PC-9 (cell line): Measurements from ENCODE around the gene USP10. TPM values are rescaled to one million over a fixed set of nuclear protein-coding genes. Genes with fewer than 3 reads are reported as not detected.

ENCODE experiments used
- BruUV-seq: library from RNA; stranded (reverse); fragments of 400-500 nt; replicated peaks from 2 replicates; lab custom pipeline; 2021; lab: Mats Ljungman, UMichigan
- CTCF ChIA-PET: fragments of 300-600 bp; sonication (Branson Sonifier 250); formaldehyde crosslinking; loops from one replicate; lab custom pipeline; 2022; ENCODE audit warnings: antibody characterized with exemption; lab: Charles Lee
- POLR2A ChIA-PET: fragments of 300-600 bp; sonication (Branson Sonifier 250); formaldehyde crosslinking; loops from one replicate; lab custom pipeline; 2022; ENCODE audit warnings: antibody characterized with exemption; ENCODE audit not compliant: unreplicated experiment; lab: Charles Lee
- DNase-seq, 2 experiments: peaks; one replicate each; pipeline versions ENCODE4 v3.0.0 to v3.0.0-alpha.2; 2015 to 2022; ENCODE audit warnings: mixed read lengths in 1 of 2
- H2AFZ ChIP-seq: fragments of 200-600 bp; sonication (generic); 2 replicates; pipeline ENCODE4 v1.8.1; 2017; ENCODE audit warnings: antibody characterized with exemption
- H3F3A ChIP-seq: fragments of 200-600 bp; sonication (generic); 2 replicates; pipeline ENCODE4 v1.8.1; 2017; ENCODE audit warnings: antibody characterized with exemption, mild to moderate bottlenecking, low read depth; ENCODE audit not compliant: insufficient read depth
- H3K27ac ChIP-seq: fragments of 200-600 bp; sonication (generic); 2 replicates; pipeline ENCODE4 v1.6.1; 2016; ENCODE audit warnings: mixed run types
- H3K27me3 ChIP-seq: fragments of 200-600 bp; sonication (generic); 2 replicates; pipeline ENCODE4 v1.6.1; 2016; ENCODE audit warnings: low read depth, mixed run types; ENCODE audit not compliant: insufficient read depth
- H3K36me3 ChIP-seq: fragments of 200-600 bp; sonication (generic); 2 replicates; pipeline ENCODE4 v1.6.1; 2016; ENCODE audit warnings: low read depth, mixed run types
- H3K4me1 ChIP-seq: fragments of 200-600 bp; sonication (generic); replicated peaks from 2 replicates; pipeline ENCODE4 v1.6.1; 2016; ENCODE audit warnings: mixed run types; ENCODE audit not compliant: insufficient read depth
- H3K4me2 ChIP-seq: fragments of 200-600 bp; sonication (generic); 2 replicates; pipeline ENCODE4 v1.6.1; 2017; ENCODE audit warnings: mixed run types
- H3K4me3 ChIP-seq: fragments of 200-600 bp; sonication (generic); 2 replicates; pipeline ENCODE4 v1.6.1; 2016; ENCODE audit warnings: mixed run types
- H3K79me2 ChIP-seq: fragments of 200-600 bp; sonication (generic); 2 replicates; pipeline ENCODE4 v1.6.1; 2017; ENCODE audit warnings: low read depth, mixed run types
- H3K9me2 ChIP-seq: fragments of 200-600 bp; sonication (generic); 2 replicates; pipeline ENCODE4 v1.8.1; 2017; ENCODE audit warnings: mild to moderate bottlenecking; ENCODE audit not compliant: insufficient read depth
- H3K9me3 ChIP-seq: fragments of 200-600 bp; sonication (generic); 2 replicates; pipeline ENCODE4 v1.8.1; 2016; ENCODE audit warnings: low read depth; ENCODE audit not compliant: insufficient read depth
- H4K20me1 ChIP-seq: fragments of 200-600 bp; sonication (generic); 2 replicates; pipeline ENCODE4 v1.8.1; 2017; ENCODE audit not compliant: insufficient read depth
- EZH2 ChIP-seq: fragments of 200-600 bp; sonication (generic); IDR thresholded peaks from 2 replicates; pipeline ENCODE4 v1.8.0; 2017; ENCODE audit warnings: antibody characterized with exemption, low read depth
- intact Hi-C: fragments of 100-400 bp; cut with micrococcal nuclease; formaldehyde crosslinking; loops from one replicate; pipeline ENCODE4 v1.10.0; 2022; ENCODE audit not compliant: unreplicated experiment
- total RNA-seq: library from RNA; stranded (reverse); gene quantifications from 2 replicates; pipeline ENCODE4 v1.2.3, GENCODE V29; 2021
- TF ChIP-seq, protein P1 (sequence below): fragments of 200-600 bp; sonication (generic); conservative IDR thresholded peaks from 2 replicates; pipeline ENCODE4 v1.6.1; 2017; ENCODE audit warnings: mixed run types, antibody characterized with exemption, mild to moderate bottlenecking, moderate library complexity

USP10 gene
- total RNA-seq, 1 experiment from 2014 or later, result 109 TPM

GRCh38 chr16:84788920-84789391 is 89.2 kb downstream of the USP10 start:
- H3K4me2 ChIP-seq, result no peak overlapping the region
- no peaks in the 10 kb centered on the region for H3K9me3 ChIP-seq
- BruUV-seq, result no TSS peak
- no peak for DNase-seq
- no peaks in the 10 kb centered on the region for H3K9me2 ChIP-seq
- ChIA-PET CTCF (interaction anchor here (0.6 kb wide), 1 partner anchor 11 kb away, joined by 3 read pairs; no protein-coding TSS in a partner anchor), POLR2A (no interaction called here)
- peaks cover 26% of the 10 kb centered on the region for H3K4me1 ChIP-seq
- peaks cover 26% of the 10 kb centered on the region; the same call in 1 of the 2 replicates for H3F3A ChIP-seq
- H3K4me3 ChIP-seq, result no peak overlapping the region
- H3K27me3 ChIP-seq, result no peaks in the 10 kb centered on the region
- peaks cover 8% of the 10 kb centered on the region; the same call in 1 of the 2 replicates for H4K20me1 ChIP-seq
- no peak overlapping the region for H3K27ac ChIP-seq
- no peaks in the 10 kb centered on the region for H3K36me3 ChIP-seq
- TF ChIP-seq EZH2, result no peak
- TF ChIP-seq, protein P1, sequence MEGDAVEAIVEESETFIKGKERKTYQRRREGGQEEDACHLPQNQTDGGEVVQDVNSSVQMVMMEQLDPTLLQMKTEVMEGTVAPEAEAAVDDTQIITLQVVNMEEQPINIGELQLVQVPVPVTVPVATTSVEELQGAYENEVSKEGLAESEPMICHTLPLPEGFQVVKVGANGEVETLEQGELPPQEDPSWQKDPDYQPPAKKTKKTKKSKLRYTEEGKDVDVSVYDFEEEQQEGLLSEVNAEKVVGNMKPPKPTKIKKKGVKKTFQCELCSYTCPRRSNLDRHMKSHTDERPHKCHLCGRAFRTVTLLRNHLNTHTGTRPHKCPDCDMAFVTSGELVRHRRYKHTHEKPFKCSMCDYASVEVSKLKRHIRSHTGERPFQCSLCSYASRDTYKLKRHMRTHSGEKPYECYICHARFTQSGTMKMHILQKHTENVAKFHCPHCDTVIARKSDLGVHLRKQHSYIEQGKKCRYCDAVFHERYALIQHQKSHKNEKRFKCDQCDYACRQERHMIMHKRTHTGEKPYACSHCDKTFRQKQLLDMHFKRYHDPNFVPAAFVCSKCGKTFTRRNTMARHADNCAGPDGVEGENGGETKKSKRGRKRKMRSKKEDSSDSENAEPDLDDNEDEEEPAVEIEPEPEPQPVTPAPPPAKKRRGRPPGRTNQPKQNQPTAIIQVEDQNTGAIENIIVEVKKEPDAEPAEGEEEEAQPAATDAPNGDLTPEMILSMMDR, result no peak
- no peaks in the 10 kb centered on the region for H3K79me2 ChIP-seq
- intact Hi-C loops, result no loop called here
- H2AFZ ChIP-seq, result no peak overlapping the region

- TF ChIP-seq, protein P1, result no peak
- TF ChIP-seq EZH2, result no peak
- Histone ChIP-seq H3F3A (peaks cover 26% of the 10 kb centered on the region; the same call in 1 of the 2 replicates), H4K20me1 (peaks cover 8% of the 10 kb centered on the region; the same call in 1 of the 2 replicates), H3K4me1 (peaks cover 26% of the 10 kb centered on the region), H3K4me2 (no peak overlapping the region), H3K36me3 (no peaks in the 10 kb centered on the region), H3K79me2 (no peaks in the 10 kb centered on the region), H3K27ac (no peak overlapping the region), H3K27me3 (no peaks in the 10 kb centered on the region), H3K4me3 (no peak overlapping the region), H3K9me3 (no peaks in the 10 kb centered on the region), H3K9me2 (no peaks in the 10 kb centered on the region), H2AFZ (no peak overlapping the region)
- ChIA-PET POLR2A (no interaction called here), CTCF (no interaction called here)
- intact Hi-C loops, result no loop called here
- no TSS peak for BruUV-seq
- DNase-seq, result no peak
Measured at GRCh38 chr16:84789431-84789830, 89.6 kb downstream of the USP10 start.

DNA sequence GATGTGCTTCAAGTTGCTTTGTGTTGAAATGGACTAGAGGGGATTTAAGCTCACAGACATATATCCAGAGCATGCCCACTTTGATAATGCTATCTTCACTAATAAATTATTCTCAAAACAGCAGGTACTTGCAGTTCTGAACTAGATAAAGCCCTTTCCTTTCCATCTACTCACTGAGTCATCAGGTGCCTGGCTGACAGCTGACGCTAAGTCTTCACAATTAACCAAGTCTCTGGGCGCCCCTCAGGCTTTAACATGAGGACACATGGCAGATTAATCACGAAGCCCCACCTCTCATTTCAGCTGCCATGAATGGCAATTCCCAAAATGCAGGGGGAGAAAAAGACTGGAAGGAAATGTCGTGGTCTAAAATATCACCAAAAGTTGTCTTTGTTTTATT is 90.5 kb downstream of the USP10 start:
- CTCF ChIA-PET, result interaction anchor here (0.5 kb wide), 1 partner anchor 18 kb away, joined by 4 read pairs; no protein-coding TSS in a partner anchor
- TF ChIP-seq, protein P1, result no peak
- no peak overlapping the region for H3K4me2 ChIP-seq
- no peaks in the 10 kb centered on the region for H3K9me2 ChIP-seq
- H3K4me3 ChIP-seq, result no peak overlapping the region
- no peak overlapping the region for H3K27ac ChIP-seq
- no peaks in the 10 kb centered on the region for H3K79me2 ChIP-seq
- H2AFZ ChIP-seq, result no peak overlapping the region
- POLR2A ChIA-PET, result no interaction called here
- DNase-seq, result no peak
- intact Hi-C loops, result no loop called here
- no peaks in the 10 kb centered on the region for H3K9me3 ChIP-seq
- H3K36me3 ChIP-seq, result no peaks in the 10 kb centered on the region
- peaks cover 8% of the 10 kb centered on the region; the same call in 1 of the 2 replicates for H4K20me1 ChIP-seq
- no TSS peak for BruUV-seq
- peaks cover 23% of the 10 kb centered on the region; the same call in 1 of the 2 replicates for H3F3A ChIP-seq
- no peaks in the 10 kb centered on the region for H3K27me3 ChIP-seq
- H3K4me1 ChIP-seq, result peaks cover 22% of the 10 kb centered on the region
